Body of pancreas (tissue), 4 donors: ENCODE results near the gene ABLIM1.

ENCODE experiments used
- POLR2A ChIP-seq, 3 donors: fragments of 450-650 bp; IDR thresholded peaks; one replicate each; pipeline ENCODE4 v1.6.1; 2016; ENCODE audit warnings: antibody characterized with exemption in 3 of 3, mild to moderate bottlenecking in 2 of 3
- TF ChIP-seq, protein P1 (sequence below), 7 experiments: fragments of 450-650 bp in 4 of 7; fragments of 200-600 bp in 3 of 7; sonication (generic) in 3 of 7; IDR thresholded peaks; one replicate each; pipeline ENCODE4 v1.5.1; 2016 to 2019; ENCODE audit warnings: antibody characterized with exemption in 7 of 7

DNA sequence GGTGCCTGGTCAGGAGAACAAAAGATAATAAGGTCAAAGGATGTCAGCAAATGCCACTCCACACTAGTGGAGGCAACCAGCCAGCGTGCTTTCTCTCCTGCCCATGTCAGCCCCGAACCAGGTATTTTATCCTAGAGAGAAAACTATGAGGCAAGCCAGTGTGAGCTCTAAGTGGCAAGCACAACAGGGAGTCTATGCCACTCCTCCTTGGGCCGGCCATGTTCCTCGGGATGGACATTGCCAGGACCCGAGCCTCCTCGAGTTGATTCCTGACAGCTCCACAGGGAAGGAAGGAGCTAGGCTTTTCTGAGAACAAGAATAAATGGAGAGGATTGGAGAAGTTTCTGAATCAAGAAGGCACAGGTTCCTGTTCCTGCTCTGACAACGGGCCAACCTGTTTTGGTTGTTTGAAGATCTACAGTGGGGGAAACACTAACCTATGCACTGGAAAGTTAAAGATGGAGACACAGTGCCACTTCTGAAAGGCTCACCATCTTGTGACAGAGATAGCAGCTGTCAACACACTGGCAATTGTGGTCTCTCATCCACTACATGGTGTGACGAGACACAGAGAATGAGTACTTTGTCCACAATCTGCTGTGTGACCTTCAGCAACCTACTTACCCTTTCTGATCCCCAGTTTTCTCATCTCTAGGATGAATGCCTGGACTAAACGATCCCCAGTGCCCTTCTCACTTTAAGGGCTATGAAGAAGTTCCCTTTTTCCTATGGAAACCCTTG is 28.8 kb downstream of the ABLIM1 start:
- TF ChIP-seq, protein P1, sequence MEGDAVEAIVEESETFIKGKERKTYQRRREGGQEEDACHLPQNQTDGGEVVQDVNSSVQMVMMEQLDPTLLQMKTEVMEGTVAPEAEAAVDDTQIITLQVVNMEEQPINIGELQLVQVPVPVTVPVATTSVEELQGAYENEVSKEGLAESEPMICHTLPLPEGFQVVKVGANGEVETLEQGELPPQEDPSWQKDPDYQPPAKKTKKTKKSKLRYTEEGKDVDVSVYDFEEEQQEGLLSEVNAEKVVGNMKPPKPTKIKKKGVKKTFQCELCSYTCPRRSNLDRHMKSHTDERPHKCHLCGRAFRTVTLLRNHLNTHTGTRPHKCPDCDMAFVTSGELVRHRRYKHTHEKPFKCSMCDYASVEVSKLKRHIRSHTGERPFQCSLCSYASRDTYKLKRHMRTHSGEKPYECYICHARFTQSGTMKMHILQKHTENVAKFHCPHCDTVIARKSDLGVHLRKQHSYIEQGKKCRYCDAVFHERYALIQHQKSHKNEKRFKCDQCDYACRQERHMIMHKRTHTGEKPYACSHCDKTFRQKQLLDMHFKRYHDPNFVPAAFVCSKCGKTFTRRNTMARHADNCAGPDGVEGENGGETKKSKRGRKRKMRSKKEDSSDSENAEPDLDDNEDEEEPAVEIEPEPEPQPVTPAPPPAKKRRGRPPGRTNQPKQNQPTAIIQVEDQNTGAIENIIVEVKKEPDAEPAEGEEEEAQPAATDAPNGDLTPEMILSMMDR (IDR thresholded peaks at IDR 0.05), result no peak
- no peak for TF ChIP-seq POLR2A (IDR thresholded peaks at IDR 0.05)
